ENCODE data around the gene PTPRK.

The PTPRK gene

DNA sequence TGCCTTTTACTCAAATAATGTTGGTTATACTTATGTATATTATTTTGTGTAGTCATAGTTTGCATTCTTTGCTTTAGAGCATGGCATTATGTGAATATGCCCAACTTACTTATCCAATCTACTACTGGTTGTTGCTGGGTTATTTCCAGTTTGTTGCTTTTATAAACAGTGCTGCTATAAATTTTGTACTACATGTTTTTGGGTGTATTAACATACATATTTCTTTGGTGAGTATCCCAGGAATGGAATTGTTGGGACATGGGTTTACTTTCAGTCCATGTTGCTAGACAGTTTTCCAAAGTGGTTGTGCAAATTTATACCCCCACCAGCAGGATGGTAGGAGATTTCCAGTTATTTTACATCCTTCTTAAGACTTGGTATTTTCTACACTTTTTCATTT, 462.5 kb downstream of the PTPRK start:
- Histone ChIP-seq H3K14ac (ENCODE audit: low read length in 2 of 2) (no peak overlapping the region), H4K8ac (ENCODE audit: low read length) (no peak overlapping the region), H3K79me1 (replicated peaks; ENCODE audit: low read length, poor library complexity, severe bottlenecking) (peaks cover 3% of the 10 kb centered on the region), H3K9ac (ENCODE audit: low read length) (no peak overlapping the region), H2AFZ (ENCODE audit: low read depth, low read length) (no peak overlapping the region), H3K36me3 (ENCODE audit: control insufficient read depth in 1 of 2, insufficient read depth in 2 of 2, low read depth in 1 of 2, low read length in 2 of 2) (peaks cover 0 to 6% of the 10 kb centered on the region in 2 experiments), H2AK5ac (ENCODE audit: low read length, severe bottlenecking) (no peak overlapping the region), H3K4me1 (ENCODE audit: control insufficient read depth, insufficient read depth, low read depth, low read length) (no peaks in the 10 kb centered on the region), H2BK5ac (ENCODE audit: low read depth, low read length, poor library complexity, severe bottlenecking) (no peak overlapping the region), H2BK12ac (ENCODE audit: low read length in 2 of 2) (no peak overlapping the region), H2BK15ac (ENCODE audit: low read depth, poor library complexity, severe bottlenecking) (no peak overlapping the region), H4K91ac (ENCODE audit: low read length) (no peak overlapping the region), H3K27me3 (ENCODE audit: control insufficient read depth in 1 of 2, insufficient read depth in 1 of 2, low read length in 2 of 2) (no peaks in the 10 kb centered on the region), H3K4ac (ENCODE audit: low read depth in 1 of 2, low read length in 2 of 2) (no peak overlapping the region), H3K9me3 (ENCODE audit: control insufficient read depth, low read length) (no peaks in the 10 kb centered on the region), H3K4me3 (ENCODE audit: insufficient read depth in 1 of 2, low read depth in 1 of 2, low read length in 2 of 2) (no peak overlapping the region), H2BK120ac (ENCODE audit: low read depth, low read length) (no peak overlapping the region), H3K18ac (ENCODE audit: low read depth in 1 of 2, low read length in 2 of 2) (no peak overlapping the region), H3K23ac (ENCODE audit: low read length in 2 of 2) (no peak overlapping the region), H3K4me2 (ENCODE audit: low read length, poor library complexity, severe bottlenecking) (no peak overlapping the region), H3K27ac (ENCODE audit: low read length, poor library complexity, severe bottlenecking) (no peak overlapping the region)
- DNase-seq = peak; percentile 26

DNA sequence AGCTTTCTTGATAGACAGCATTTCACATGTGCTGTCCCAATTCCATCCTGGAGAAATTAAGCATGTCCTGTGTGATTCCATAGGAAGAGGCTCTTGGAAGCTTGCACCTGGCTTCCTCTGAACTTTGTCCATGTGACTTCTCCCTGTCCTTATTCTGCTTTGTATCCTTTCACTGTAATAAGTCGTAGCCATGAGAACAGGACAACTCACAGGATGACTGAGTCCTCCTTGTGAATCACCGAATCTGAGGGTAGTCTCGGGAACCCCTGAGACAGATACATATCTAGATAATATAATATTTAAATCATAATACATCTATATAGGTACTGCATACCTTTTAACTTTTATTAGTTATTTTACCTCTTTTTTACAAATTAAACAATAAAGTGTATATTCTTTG, 462.9 kb downstream of the PTPRK start:
- H3K9ac ChIP-seq (ENCODE audit: low read length) = no peak overlapping the region
- no peak overlapping the region for H2AFZ ChIP-seq (ENCODE audit: low read depth, low read length)
- H3K9me3 ChIP-seq (ENCODE audit: control insufficient read depth, low read length) = no peaks in the 10 kb centered on the region
- no peak overlapping the region for H2BK5ac ChIP-seq (ENCODE audit: low read depth, low read length, poor library complexity, severe bottlenecking)
- H2BK120ac ChIP-seq (ENCODE audit: low read depth, low read length) = no peak overlapping the region
- H3K4ac ChIP-seq (ENCODE audit: low read depth in 1 of 2, low read length in 2 of 2) = no peak overlapping the region
- H2BK12ac ChIP-seq (ENCODE audit: low read length in 2 of 2) = no peak overlapping the region
- H3K14ac ChIP-seq (ENCODE audit: low read length in 2 of 2) = no peak overlapping the region
- no peak overlapping the region for H4K8ac ChIP-seq (ENCODE audit: low read length)
- no peak overlapping the region for H3K18ac ChIP-seq (ENCODE audit: low read depth in 1 of 2, low read length in 2 of 2)
- H3K79me1 ChIP-seq (replicated peaks; ENCODE audit: low read length, poor library complexity, severe bottlenecking) = peaks cover 3% of the 10 kb centered on the region
- no peak overlapping the region for H2BK15ac ChIP-seq (ENCODE audit: low read depth, poor library complexity, severe bottlenecking)
- H3K4me1 ChIP-seq (ENCODE audit: control insufficient read depth, insufficient read depth, low read depth, low read length) = no peaks in the 10 kb centered on the region
- H3K27me3 ChIP-seq (ENCODE audit: control insufficient read depth in 1 of 2, insufficient read depth in 1 of 2, low read length in 2 of 2) = no peaks in the 10 kb centered on the region
- DNase-seq = no peak
- H3K36me3 ChIP-seq (ENCODE audit: control insufficient read depth in 1 of 2, insufficient read depth in 2 of 2, low read depth in 1 of 2, low read length in 2 of 2) = peaks cover 0 to 6% of the 10 kb centered on the region in 2 experiments
- H4K91ac ChIP-seq (ENCODE audit: low read length) = no peak overlapping the region
- H3K4me2 ChIP-seq (ENCODE audit: low read length, poor library complexity, severe bottlenecking) = no peak overlapping the region
- H3K23ac ChIP-seq (ENCODE audit: low read length in 2 of 2) = no peak overlapping the region
- no peak overlapping the region for H2AK5ac ChIP-seq (ENCODE audit: low read length, severe bottlenecking)
- whole genome bisulfite sequencing = 100% methylated on average over 1 of the region's 3 CpGs
- H3K27ac ChIP-seq (ENCODE audit: low read length, poor library complexity, severe bottlenecking) = no peak overlapping the region
- H3K4me3 ChIP-seq (ENCODE audit: insufficient read depth in 1 of 2, low read depth in 1 of 2, low read length in 2 of 2) = no peak overlapping the region

DNA sequence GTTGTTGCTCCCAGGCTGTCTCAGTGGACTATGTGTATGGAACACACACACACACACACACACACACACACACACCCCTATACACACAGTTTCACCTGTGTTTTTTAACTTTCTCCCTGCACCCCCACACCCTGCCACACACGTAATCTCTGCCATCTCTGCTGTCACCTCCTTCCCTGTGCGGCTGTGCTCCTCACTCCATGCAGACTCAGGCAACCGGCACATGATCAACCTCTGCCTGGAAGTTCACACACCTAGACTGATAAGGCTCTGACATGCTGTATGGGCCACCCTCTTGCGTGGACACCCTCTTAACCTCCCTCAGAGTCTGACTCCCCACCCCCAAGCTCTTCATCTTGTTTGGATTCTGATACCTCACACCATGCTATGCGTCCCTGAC, 467.3 kb downstream of the PTPRK start:
- no peak overlapping the region for H4K91ac ChIP-seq (ENCODE audit: low read length)
- 98% methylated on average over 5 of the region's 5 CpGs for WGBS

DNA sequence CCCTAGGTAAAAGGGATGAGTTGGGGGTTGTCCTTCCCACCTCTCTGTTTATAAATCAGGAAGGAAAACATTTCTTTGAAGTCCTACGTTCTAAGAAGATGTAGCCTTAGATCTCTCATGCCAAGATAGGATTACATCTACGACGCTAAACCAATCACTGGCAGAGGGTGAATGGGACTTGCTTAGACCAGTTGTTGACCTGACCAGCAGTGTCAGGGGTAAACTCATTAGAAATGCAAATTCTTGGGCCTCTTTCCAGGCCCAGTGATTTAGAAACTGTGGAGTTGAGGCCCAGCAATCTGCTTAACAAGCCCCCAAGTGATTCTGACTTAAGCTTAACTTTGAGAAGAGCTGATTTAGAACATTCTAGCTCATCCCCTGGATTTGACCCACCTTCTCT, 472.4 kb downstream of the PTPRK start:
- no peaks in the 10 kb centered on the region for H3K9me3 ChIP-seq (ENCODE audit: control insufficient read depth, low read length)
- H3K4ac ChIP-seq (ENCODE audit: low read depth in 1 of 2, low read length in 2 of 2) = no peak overlapping the region
- no peak overlapping the region for H3K27ac ChIP-seq (ENCODE audit: low read length, poor library complexity, severe bottlenecking)
- no peak overlapping the region for H3K4me2 ChIP-seq (ENCODE audit: low read length, poor library complexity, severe bottlenecking)
- no peaks in the 10 kb centered on the region for H3K36me3 ChIP-seq (ENCODE audit: control insufficient read depth in 1 of 2, insufficient read depth in 2 of 2, low read depth in 1 of 2, low read length in 2 of 2)
- H2BK15ac ChIP-seq (ENCODE audit: low read depth, poor library complexity, severe bottlenecking) = no peak overlapping the region
- H3K4me3 ChIP-seq (ENCODE audit: insufficient read depth in 1 of 2, low read depth in 1 of 2, low read length in 2 of 2) = no peak overlapping the region
- H3K14ac ChIP-seq (ENCODE audit: low read length in 2 of 2) = no peak overlapping the region
- H3K23ac ChIP-seq (ENCODE audit: low read length in 2 of 2) = no peak overlapping the region
- H2BK5ac ChIP-seq (ENCODE audit: low read depth, low read length, poor library complexity, severe bottlenecking) = no peak overlapping the region
- H4K91ac ChIP-seq (ENCODE audit: low read length) = no peak overlapping the region
- no peaks in the 10 kb centered on the region for H3K4me1 ChIP-seq (ENCODE audit: control insufficient read depth, insufficient read depth, low read depth, low read length)
- no peak overlapping the region for H2AFZ ChIP-seq (ENCODE audit: low read depth, low read length)
- H3K79me1 ChIP-seq (replicated peaks; ENCODE audit: low read length, poor library complexity, severe bottlenecking) = no peaks in the 10 kb centered on the region
- no peak overlapping the region for H2BK120ac ChIP-seq (ENCODE audit: low read depth, low read length)
- no peak overlapping the region for H2AK5ac ChIP-seq (ENCODE audit: low read length, severe bottlenecking)
- 95% methylated on average over 3 of the region's 3 CpGs for WGBS
- no peaks in the 10 kb centered on the region for H3K27me3 ChIP-seq (ENCODE audit: control insufficient read depth in 1 of 2, insufficient read depth in 1 of 2, low read length in 2 of 2)
- no peak overlapping the region for H3K18ac ChIP-seq (ENCODE audit: low read depth in 1 of 2, low read length in 2 of 2)
- H2BK12ac ChIP-seq (ENCODE audit: low read length in 2 of 2) = no peak overlapping the region
- H4K8ac ChIP-seq (ENCODE audit: low read length) = no peak overlapping the region
- DNase-seq = no peak
- no peak overlapping the region for H3K9ac ChIP-seq (ENCODE audit: low read length)

More for the DNA sequence above, 467.3 kb downstream of the PTPRK start:
- Histone ChIP-seq H3K23ac (ENCODE audit: low read length in 2 of 2) (no peak overlapping the region), H3K4me2 (ENCODE audit: low read length, poor library complexity, severe bottlenecking) (no peak overlapping the region), H3K4me1 (ENCODE audit: control insufficient read depth, insufficient read depth, low read depth, low read length) (no peaks in the 10 kb centered on the region), H3K14ac (ENCODE audit: low read length in 2 of 2) (peak overlapping the region in 1 of 2 experiments; percentile 19), H3K27me3 (ENCODE audit: control insufficient read depth in 1 of 2, insufficient read depth in 1 of 2, low read length in 2 of 2) (no peaks in the 10 kb centered on the region), H2BK15ac (ENCODE audit: low read depth, poor library complexity, severe bottlenecking) (no peak overlapping the region), H3K18ac (ENCODE audit: low read depth in 1 of 2, low read length in 2 of 2) (no peak overlapping the region), H4K8ac (ENCODE audit: low read length) (no peak overlapping the region), H2BK5ac (ENCODE audit: low read depth, low read length, poor library complexity, severe bottlenecking) (no peak overlapping the region), H2BK12ac (ENCODE audit: low read length in 2 of 2) (no peak overlapping the region), H2BK120ac (ENCODE audit: low read depth, low read length) (no peak overlapping the region), H3K27ac (ENCODE audit: low read length, poor library complexity, severe bottlenecking) (no peak overlapping the region), H3K4me3 (ENCODE audit: insufficient read depth in 1 of 2, low read depth in 1 of 2, low read length in 2 of 2) (no peak overlapping the region), H3K9ac (ENCODE audit: low read length) (no peak overlapping the region), H3K4ac (ENCODE audit: low read depth in 1 of 2, low read length in 2 of 2) (no peak overlapping the region), H2AFZ (ENCODE audit: low read depth, low read length) (no peak overlapping the region), H3K79me1 (replicated peaks; ENCODE audit: low read length, poor library complexity, severe bottlenecking) (no peaks in the 10 kb centered on the region), H3K36me3 (ENCODE audit: control insufficient read depth in 1 of 2, insufficient read depth in 2 of 2, low read depth in 1 of 2, low read length in 2 of 2) (peaks cover 0 to 6% of the 10 kb centered on the region in 2 experiments), H2AK5ac (ENCODE audit: low read length, severe bottlenecking) (no peak overlapping the region), H3K9me3 (ENCODE audit: control insufficient read depth, low read length) (no peaks in the 10 kb centered on the region)
- no peak for DNase-seq
